Left forelimb (tissue), 1 donor: ENCODE measurements around the gene COPS9.

Source experiments
- DNase-seq: peaks from one replicate; pipeline ENCODE4 v3.0.0-alpha.2; 2018; ENCODE audit warnings: low spot score

The COPS9 gene

GRCh38 chr2:240166191-240166590 lies 30.1 kb upstream of the COPS9 start:
- DNase-seq, result no peak

DNA sequence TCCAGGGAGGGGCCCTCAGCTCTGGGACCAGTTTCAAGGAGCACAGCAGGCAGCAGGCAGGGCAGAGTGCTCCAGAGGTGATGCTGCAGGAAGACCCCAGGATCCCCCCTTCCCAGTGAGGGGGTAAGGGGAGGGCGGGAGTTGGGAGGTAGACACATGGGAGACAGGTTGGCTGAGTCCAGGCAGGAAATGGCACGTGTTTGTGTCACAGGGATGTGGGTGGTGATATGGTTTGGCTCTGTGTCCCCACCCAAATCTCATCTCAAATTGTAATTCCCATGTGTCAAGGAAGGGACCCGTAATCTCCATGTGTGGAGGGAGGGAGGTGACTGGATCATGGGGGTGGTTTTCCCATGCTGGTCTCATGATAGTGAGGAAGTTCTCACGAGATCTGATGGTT lies 29.6 kb upstream of the COPS9 start:
- DNase-seq, result no peak

DNA sequence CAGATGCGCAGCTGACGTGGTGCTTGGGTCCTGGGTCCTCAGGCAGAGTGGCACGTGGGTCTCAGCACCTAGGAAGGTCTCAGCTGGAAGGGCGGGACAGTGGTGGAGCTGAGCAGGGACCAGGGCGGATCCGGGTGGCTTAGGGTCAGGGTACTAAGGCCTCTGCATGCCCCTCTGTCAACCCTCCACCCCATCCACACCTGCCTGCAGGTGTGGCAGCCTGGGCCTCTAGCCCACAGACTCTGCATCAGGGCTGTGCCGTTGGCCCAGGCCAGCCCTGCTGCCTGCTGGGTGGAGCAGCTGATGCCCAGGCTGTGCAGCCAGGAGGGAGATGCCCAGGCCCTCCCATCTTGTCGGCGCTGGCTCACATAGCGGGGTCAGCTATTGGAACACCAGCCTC lies 28.9 kb upstream of the COPS9 start:
- no peak for DNase-seq

GRCh38 chr2:240164586-240164985 lies 28.5 kb upstream of the COPS9 start:
- no peak for DNase-seq

DNA sequence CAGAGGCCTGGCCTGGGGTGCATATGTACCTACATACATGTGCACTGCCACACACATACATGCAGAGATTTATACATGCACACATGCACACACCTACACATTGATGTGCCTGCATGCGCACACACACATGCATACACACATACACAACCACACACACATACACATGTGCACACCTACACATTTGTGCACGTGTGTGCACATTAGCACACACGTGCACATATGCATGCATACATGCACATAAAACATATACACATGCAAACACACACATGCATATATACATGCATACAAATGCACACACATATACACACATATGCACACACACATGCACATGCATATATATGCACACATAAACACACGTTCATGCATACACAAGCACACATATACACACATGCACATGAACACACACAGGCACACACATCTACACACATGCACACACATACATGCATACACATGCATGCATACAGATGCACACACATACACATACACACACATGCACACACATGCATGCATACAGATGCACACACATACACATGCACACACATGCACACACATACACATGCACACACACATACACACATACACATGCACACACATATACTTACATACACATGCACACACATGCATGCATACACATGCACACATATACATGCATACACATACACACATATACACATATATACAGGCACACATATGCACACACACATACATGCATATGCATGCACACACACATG lies 27.9 kb upstream of the COPS9 start:
- no peak for DNase-seq

DNA sequence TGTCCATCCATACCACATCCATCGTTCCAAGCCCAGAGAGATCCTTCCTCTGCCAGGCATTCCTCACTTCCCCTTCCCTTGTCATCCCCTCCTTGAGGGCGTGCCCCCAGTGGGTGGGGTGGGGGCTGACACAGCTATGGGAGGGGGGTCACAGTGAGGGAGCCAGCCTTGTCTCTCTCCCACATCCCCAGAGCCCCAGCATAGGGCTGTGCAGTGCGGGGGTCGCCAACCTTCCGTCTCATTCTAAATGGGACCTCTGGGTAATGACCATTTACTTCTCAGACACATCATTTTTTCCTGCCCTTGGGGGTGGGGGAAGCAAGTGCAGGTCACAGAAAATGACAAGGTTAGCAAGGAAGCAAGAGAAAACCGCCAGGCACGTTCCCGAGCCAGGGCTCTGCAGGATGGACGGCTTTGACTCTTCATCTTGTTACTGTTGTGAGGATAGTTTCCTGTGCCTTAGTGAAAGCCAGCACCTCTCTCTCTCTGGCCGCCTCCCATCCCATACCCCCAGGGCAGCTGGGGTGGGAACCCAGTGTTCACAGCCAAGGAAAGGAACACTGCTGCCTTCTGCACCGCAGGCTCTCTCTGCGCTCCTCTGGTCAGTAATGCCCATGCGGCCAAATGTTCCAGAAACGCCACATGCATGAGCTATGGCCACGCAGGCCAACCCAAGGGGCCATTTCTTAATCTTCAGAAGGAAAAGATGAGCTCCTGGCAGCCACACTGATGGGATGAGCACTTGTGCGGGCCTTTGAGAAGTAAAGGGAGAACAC lies 27.0 kb upstream of the COPS9 start:
- DNase-seq, result no peak

DNA sequence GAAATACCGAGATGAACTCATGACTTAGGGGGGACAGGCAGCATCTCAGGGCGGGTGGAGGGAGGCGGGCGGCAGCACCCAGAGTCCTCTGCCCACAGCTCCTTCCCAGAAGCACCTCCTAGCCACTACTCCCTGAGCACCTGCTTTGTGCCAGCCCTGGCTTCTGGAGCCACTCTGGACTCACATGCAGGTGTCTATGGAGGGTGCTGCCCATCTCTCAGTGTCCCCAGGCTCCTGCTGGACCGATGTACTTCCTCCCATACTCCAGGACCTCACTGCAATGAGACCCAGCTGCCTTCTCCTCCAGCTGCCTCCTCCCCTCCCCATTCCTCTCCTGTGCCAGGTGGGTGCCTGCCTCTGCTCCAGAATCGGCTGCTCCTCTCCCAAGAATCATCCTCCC lies 26.4 kb upstream of the COPS9 start:
- DNase-seq, result no peak

GRCh38 chr2:240162032-240162431 lies 25.9 kb upstream of the COPS9 start:
- no peak for DNase-seq

DNA sequence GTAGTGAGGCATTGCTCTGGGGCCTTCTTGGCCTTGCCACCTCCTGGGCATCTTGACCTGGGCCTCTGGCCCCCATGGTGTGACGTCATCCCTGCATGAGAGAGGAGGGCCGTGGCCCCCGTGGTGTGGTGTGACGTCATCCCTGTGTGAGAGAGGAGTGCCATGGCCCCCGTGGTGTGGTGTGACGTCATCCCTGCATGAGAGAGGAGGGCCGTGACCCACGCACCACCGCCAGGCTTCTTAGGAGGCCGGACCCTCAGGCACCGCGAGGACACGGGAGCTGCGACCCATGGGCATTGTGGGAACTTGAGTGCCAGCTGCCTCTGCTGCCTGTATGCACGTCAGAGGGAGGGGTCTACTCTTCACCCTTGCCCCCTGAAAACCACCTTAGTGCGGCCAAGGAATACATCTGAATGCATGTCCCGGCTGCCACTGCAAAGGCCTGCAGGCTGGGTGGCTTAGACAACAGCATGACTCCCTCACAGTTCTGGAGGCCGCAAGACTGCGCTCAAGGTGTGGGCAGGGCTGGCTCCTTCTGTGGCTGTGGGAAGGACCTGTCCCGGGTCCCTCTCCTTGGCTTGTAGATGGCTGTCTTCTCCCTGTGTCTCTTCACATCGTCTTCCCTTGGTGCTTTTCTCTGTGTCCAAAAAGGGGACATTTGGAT lies 25.1 kb upstream of the COPS9 start:
- no peak for DNase-seq

DNA sequence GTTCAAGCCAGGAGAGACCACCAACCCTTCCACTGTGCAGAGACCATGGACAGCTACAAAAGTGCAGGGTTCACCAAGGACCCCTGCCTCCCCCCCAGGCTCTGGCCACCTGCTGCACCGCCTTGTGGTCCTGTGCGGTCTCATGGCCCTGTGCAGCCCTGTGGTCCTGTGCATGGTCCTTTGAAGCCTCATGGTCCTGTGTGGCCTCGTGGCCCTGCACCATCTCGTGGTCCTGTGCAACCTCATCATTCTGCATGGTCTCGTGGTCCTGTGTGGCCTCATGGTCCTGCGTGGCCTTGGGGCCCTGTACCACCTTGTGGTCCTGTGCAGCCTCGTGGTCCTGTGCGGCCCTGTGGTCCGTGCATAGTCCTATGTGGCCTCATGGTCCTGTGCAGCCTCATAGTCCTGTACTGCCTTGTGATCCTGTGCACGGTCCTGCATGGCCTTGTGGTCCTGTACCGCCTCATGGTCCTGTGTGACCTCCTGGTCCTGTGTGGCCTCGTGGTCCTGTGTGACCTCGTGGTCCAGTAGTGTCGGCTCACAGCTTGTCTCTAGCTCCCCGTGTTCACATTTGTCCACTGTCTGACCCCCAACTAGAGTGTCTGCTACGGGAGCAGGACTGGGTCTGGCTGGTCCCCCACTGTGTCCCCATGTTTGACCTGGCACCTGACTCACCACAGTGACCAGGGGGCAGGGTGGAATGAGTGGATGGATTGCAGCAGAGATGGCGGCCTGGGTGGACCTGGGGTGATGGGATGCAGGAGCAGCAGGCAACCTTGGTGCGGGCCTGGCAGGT lies 24.4 kb upstream of the COPS9 start:
- no peak for DNase-seq

DNA sequence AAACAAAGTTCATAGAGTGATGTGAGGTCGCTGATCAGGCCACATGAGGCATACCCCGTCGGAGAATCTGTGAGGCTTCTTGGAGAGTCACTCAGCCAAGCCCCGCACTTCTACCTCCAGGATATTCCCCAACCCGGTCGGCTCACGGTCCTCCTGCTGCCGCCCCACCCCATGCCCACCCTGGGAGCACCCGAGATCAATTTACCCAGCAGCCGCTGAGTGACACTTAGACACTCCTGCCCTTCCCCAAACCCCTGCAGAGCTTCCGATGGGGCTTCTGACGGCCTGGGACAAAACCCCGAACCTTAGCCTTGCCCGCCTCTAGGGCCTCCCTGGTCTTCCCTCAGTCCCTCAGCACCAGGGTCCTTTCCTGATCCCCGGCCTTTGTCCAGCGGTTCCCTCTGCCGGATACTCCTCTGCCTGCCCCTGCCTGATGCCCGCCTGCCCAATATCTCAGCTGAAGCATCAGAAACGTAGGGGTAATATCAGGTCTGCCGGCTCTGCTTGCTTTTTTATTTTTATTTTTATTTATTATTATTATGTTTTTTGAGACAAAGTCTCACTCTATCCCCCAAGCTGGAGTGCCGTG lies 23.2 kb upstream of the COPS9 start:
- DNase-seq, result no peak

GRCh38 chr2:240157147-240157470 lies 21.0 kb upstream of the COPS9 start:
- DNase-seq, result no peak

- DNase-seq, result no peak
Observed at GRCh38 chr2:240156435-240157146, 20.5 kb upstream of the COPS9 start.

- DNase-seq, result no peak
Observed at GRCh38 chr2:240155745-240156390, 19.8 kb upstream of the COPS9 start.

- no peak for DNase-seq
Observed at GRCh38 chr2:240155048-240155744, 19.1 kb upstream of the COPS9 start.

DNA sequence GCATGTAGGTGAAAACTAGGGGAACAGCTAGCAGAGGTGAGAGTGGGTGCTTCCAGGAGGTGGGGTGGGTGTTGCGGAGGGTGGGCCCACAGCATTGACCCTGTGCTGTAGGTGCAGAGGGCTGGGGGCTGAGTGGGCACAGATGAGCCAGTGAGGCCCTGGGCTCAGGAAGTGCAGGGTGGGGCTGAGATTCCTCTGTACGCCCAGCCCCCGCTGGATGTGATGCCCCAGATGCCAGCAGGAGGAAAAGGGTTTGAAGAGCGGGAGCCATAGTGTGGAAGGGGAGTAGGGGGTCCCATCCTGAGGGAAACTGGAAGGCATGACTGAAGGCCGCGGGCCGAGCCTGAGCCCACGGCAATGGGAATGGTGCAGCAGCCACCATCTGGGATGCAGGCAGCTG lies 18.5 kb upstream of the COPS9 start:
- no peak for DNase-seq

- no peak for DNase-seq
Observed at GRCh38 chr2:240153418-240153817, 17.3 kb upstream of the COPS9 start.

DNA sequence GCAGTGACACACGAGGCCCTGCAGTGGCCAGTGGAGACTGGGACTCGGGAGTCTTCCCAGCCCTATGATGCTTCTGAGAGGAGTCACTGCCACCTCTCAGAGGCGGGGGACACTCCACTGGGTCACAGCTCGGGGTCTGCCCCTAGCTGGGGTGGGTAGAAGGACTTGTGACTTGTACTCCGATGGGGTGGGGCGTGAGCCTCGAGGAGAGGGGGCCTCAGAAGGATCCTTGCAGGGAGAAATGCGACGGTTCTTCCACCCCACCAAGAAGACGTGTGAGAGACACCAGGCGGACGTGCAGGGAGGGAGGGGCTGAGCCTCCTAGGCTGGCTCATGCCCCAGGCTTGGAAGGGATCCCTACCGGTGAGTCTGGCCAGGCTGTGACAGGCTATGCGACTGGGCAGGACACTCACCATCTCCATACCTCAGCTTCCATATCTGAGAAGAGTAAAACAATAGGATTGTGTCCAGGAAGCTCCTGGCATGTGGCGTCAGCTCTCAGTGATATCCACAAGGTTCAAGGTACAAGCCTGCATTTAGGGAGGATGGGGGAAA lies 15.4 kb upstream of the COPS9 start:
- DNase-seq, result no peak

DNA sequence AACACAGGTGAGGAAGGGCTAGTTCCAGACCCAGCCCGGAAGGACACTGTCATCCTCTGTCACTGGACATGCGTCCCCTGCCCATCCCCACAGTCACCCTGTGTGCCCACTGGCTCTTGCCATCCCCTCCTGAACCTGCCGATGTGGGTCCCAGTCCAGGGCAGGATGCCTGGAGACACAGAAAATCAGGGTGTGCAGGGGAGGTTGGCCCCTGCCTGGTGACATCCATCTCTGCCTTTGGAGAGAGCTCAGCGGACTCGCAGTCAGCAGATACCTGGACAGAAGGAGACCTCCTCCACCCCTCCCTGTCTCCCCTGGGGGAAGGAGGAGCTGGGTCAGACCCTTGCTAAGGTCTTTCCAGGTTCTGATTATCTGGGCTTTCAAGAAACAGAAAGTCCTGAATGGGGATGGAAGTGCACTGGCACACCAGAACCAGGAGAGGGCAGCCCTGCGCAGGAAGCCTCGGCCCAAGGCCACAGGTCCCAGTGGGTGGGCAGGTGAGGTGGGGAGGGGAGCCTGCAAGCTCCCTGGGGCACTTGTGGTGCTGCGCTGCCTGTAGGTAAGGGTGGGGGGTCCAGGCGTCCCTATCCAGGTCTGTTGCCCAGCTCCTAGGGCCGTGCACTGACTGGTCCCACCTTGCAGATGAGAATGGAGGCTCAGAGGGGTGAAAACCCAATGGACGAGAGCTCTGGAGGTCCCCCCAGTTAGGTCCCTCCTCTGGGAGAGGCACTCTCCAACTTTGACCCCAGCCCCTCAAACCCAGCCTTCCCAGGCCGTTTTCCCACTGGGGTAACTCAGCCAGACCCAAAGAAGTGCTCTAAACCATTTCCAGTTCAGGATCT lies 14.1 kb upstream of the COPS9 start:
- DNase-seq, result no peak
